Measurements from ENCODE around the gene KRTAP6-2.

DNA sequence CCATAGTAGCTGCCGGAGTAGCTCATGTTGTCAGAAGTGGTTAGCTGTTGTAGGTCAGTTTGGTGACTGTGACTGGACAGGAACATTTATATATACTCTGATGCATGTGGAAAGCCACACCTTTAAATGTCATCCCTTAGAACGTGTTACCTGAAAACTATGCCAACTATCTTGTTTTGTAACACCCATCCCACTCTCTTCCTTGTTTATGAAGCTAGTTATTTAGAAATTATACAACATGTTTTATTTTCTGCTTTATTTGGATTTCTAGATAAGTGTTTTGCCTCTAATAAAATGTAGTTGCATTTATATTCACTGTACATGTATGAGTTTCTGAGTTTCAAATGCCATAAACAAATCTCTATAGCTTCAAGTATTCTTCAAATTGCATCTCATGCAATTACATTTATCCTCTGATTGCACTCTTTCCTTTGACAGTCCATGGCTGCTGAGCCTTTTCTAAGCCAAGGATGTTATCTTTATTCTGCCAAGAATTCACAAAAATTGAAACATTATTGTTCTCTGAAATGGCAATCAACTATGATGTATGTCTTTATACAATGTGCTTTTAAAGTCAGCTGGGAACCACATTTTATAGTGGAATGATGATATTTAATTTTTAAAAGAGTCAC lies 37.3 kb downstream of the KRTAP6-2 start, which contains the start of gene KRTAP19-7:
- TF ChIP-seq CTCF (IDR thresholded peaks at IDR 0.05) (no peak), POLR2A (IDR thresholded peaks at IDR 0.05) (no peak)
